Epithelial cell of esophagus (primary cell): ENCODE results near the gene MVB12B.

Experiments
- DNase-seq: peaks from one replicate; pipeline ENCODE4 v3.0.0; 2010; ENCODE audit warnings: low read depth
- H3K4me3 ChIP-seq: 2 replicates; pipeline ENCODE4 v1.5.1; 2011; ENCODE audit warnings: mild to moderate bottlenecking, low read length, control low read depth
- CTCF ChIP-seq: IDR thresholded peaks from 2 replicates; pipeline ENCODE4 v1.5.1; 2011; ENCODE audit warnings: low read depth, mild to moderate bottlenecking, low read length, control low read depth, inconsistent platforms; ENCODE audit not compliant: insufficient read depth; ENCODE audit errors: missing control alignments

The MVB12B gene

GRCh38 chr9:126490214-126490631 is 163.6 kb downstream of the MVB12B start:
- H3K4me3 ChIP-seq, result no peak overlapping the region
- no peak for TF ChIP-seq CTCF
- no peak for DNase-seq

- H3K4me3 ChIP-seq, result no peak overlapping the region
- TF ChIP-seq CTCF, result peak; percentile 95
- DNase-seq, result peak; percentile 73
These were observed 164.4 kb downstream of the MVB12B start for GRCh38 chr9:126490871-126491567.

GRCh38 chr9:126491568-126491879 is 164.9 kb downstream of the MVB12B start:
- no peak for TF ChIP-seq CTCF
- no peak for DNase-seq
- no peak overlapping the region for H3K4me3 ChIP-seq

- no peak for DNase-seq
- TF ChIP-seq CTCF, result no peak
- H3K4me3 ChIP-seq, result no peak overlapping the region
These were observed 165.3 kb downstream of the MVB12B start for GRCh38 chr9:126491949-126492348.

- DNase-seq, result peak; percentile 38
These were observed 167.6 kb downstream of the MVB12B start for GRCh38 chr9:126494264-126494663.

GRCh38 chr9:126494746-126495145 is 168.1 kb downstream of the MVB12B start:
- TF ChIP-seq CTCF, result no peak
- H3K4me3 ChIP-seq, result no peak overlapping the region
- no peak for DNase-seq

More at GRCh38 chr9:126494264-126494663, 167.6 kb downstream of the MVB12B start:
- no peak overlapping the region for H3K4me3 ChIP-seq
- no peak for TF ChIP-seq CTCF
